ENCODE data around the gene STBD1.
"Not testable (repeated sequence)": the region's sequence is repeated elsewhere in the genome, so short reads cannot be mapped to it uniquely, and the experiment has no call there.

STBD1 gene

DNA sequence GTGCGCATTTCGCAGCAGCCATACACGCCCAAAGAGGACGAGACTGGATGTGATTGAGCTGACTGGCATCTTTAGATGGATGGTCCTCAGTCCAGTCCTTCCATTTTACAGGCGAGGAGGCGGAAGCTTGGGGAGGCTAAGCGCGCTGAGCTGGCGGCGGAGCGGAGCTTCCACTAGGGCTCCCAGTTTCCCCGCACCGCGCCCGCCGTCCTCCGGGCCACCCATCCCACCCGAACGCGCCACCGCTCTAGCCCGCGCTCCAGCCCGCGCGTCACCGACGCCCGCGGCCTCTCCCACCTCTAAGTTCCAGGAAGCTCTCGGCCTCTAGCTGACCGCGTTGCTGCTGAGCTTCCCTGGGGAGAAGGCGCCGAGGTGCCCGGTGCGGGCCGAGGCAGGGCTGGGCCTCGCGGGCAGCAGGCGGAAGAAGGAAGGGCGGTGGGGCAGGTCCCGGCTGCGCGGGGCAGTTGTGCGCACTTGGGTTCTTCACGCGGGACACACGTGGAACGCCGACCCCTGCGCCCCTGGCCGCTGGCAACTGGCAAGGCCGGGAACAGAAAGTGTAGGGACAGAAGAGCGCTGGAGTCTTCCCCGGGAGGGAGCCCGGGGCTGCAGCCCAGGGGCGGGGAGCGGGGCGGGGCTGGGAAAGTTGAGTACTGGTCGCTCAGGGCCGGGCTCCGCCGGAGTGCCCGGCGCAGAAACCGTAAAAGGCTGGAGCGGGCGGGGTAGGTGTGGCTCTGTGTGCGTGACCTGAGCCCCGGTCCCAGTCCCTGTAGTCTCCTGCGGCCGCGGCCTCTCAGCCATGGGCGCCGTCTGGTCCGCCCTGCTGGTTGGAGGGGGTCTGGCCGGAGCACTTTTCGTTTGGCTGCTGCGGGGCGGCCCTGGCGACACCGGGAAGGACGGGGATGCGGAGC lies at the start of gene STBD1:
Gene STBD1 (plus strand): TSS at position 763 of the 911 bp plus-strand sequence. CDS start 37 bp downstream, at position 800.
- DNase-seq = peak; percentile 51

DNA sequence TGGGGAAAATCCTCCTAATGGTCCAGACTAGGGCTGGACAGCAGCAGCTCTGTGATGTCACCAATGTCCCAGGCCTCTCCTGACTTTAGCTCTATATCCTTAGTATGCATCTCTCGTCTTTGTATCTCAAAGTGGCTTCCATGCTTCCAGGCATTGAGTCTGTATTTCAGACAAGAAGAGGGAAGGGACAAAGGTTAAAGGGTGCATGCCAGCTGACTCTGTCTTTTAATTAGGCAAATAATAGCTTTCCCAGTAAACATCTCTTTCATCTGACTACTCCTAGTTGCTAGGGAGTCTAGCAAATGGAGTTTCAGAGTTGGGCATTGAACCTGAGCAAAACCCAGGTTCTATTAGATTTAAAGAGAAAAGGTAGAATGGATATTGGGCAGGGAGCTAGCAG lies 49.6 kb upstream of the STBD1 start:
- no peak for DNase-seq

DNA sequence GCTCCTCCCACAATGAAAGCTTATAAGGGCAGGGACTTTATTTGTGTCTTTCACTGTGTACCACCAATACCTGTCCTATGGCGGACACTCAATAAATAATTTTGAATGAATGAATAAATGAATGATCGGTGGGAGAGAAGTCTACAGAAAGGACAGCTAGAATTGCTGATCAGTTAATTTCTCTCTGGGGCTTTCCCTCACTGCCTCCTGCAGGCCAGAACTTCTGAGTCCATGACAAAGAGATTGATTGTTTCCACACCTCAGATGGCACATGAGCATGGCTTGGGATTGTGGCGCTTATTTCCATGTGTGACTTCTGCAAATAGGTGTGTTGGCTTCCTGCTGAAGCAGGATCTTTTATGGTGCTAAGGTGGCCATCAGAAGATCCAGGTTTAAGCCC lies 48.7 kb upstream of the STBD1 start:
- DNase-seq = no peak

GRCh38 chr4:76260571-76260970 lies 46.0 kb upstream of the STBD1 start:
- no peak for DNase-seq

DNA sequence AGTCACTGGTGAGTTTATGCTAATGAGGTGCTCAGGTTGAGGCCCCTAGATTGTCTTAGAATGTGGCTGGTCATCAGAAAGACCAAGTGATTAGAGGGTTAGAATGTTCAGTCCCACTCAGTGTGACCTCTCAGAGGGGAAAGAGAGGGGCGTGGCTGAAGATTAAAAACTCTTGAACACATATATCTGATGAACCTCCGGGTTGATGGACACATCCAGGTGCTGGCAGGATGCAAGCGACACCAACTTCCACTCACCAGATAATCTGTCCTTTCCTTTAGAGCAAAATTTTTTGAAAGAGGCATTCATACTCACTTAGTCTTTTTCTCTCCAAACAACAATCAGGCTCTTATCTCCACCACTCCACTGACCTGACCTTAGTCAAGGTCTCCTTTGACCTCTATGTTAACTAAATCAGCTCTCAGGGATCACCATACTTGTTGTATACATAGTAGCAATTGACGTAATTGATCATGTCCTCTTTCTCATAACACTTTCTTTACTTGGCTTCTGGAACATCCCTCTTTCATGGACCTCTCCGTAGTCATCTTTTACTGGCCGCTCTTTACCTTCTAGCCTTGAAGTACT lies 40.8 kb upstream of the STBD1 start:
- no peak for DNase-seq

GRCh38 chr4:76266627-76267026 lies 39.9 kb upstream of the STBD1 start:
- DNase-seq = no peak

DNA sequence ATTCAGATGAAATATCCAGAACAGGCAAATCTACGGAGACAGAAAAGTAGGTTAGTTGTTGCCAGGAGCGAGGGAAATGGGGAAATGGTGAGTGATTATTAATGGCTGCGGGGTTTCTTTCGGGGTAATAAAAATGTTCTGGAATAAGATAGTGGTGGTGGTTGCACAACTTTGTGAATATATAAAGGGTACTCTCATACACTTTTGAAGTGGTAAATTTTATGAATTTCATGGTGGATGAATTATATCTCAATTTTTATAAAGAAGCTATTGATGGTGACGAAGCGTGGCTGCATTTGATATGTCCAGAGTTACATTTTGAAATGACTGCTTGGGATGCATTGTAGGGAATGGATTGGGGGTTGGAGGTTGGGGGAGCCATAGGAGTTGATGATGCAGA lies 38.7 kb upstream of the STBD1 start:
- DNase-seq = no peak

- DNase-seq = no peak
Measured at GRCh38 chr4:76270244-76271175, 36.0 kb upstream of the STBD1 start.

DNA sequence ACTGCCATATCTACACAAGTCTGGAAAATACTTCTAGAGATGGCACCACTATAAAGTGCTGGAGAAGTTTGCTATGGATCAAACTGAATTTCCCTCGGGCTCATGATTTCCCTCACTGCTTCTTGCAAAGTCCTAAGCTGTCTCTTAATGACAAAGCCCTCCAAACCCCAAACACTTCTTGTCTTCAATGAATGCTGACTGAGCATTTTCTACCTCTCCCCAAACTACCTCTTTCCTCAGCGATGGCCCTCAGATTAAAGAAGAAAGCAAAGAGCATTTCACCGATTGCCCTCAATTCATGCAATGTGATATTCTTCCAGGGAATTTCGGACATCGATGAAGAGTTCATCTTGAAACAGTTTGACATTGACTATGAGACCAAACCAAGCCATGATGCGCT lies 35.3 kb upstream of the STBD1 start:
- no peak for DNase-seq

DNA sequence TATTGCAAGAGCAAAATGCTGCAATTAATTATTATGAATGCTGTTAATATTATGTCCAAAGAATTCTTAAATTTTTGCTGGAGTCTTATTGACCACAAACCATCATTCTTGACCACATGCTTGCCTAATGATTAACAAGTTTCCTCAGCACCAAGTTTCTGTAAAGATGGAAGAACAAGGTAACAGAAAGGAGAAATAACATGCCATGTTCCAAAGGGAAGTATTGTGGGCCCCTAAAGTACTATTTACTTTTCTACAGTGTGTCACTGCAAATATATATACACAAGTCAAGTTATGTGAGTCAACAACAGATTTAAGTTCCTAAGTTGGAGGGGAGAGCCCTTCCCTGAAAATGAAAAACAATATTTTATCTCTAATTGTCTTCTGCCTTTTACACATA lies 34.5 kb upstream of the STBD1 start:
- no peak for DNase-seq

DNA sequence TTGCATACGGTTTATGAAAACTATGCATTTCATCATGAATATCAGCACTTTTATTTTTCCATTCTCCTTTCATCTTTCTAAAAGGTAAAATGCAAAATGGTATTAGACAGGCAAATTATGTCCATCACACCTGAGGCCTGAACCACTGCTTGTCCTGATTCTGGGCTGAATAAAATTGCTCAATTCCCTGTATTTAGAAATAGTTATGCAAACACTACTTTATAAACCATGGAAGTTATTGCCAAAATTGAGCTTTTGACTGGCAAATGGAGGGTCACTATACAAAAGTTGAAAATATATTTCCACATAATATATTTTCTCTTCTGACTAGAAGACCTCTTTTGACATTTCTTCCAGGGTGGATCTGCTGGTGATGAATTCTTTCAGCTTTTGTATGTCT lies 34.0 kb upstream of the STBD1 start:
- DNase-seq = no peak

- DNase-seq = no peak
Measured at GRCh38 chr4:76272999-76273398, 33.5 kb upstream of the STBD1 start.

GRCh38 chr4:76275486-76276124 lies 30.9 kb upstream of the STBD1 start:
- no peak for DNase-seq

- no peak for DNase-seq
Measured at GRCh38 chr4:76276813-76277212, 29.7 kb upstream of the STBD1 start.

- DNase-seq = no peak
Measured at GRCh38 chr4:76277667-76278066, 28.9 kb upstream of the STBD1 start.

GRCh38 chr4:76278583-76278982 lies 27.9 kb upstream of the STBD1 start:
- no peak for DNase-seq

GRCh38 chr4:76279462-76279861 lies 27.1 kb upstream of the STBD1 start:
- peak; percentile 29 for DNase-seq

- no peak for DNase-seq
Measured at GRCh38 chr4:76280488-76281441, 25.8 kb upstream of the STBD1 start.

DNA sequence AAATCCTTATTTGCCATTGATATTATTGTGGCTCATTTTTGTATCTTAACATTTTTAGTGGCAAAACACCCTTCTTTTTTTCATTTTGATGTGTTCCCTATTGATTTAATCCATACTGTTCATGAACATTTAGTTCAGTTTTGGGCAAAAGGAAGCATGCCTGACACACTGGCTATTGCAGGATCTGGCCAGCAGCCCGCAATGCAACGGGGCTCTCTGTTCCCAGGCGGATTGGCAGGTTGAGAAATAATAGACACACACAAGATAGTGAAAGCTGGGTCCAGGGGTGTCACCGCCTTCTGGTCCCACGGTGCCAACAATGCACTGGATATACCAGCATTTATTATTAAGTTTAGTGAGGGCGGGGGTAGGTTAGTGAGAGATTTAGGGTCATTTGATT lies 24.9 kb upstream of the STBD1 start:
- not testable (repeated sequence) for DNase-seq

DNA sequence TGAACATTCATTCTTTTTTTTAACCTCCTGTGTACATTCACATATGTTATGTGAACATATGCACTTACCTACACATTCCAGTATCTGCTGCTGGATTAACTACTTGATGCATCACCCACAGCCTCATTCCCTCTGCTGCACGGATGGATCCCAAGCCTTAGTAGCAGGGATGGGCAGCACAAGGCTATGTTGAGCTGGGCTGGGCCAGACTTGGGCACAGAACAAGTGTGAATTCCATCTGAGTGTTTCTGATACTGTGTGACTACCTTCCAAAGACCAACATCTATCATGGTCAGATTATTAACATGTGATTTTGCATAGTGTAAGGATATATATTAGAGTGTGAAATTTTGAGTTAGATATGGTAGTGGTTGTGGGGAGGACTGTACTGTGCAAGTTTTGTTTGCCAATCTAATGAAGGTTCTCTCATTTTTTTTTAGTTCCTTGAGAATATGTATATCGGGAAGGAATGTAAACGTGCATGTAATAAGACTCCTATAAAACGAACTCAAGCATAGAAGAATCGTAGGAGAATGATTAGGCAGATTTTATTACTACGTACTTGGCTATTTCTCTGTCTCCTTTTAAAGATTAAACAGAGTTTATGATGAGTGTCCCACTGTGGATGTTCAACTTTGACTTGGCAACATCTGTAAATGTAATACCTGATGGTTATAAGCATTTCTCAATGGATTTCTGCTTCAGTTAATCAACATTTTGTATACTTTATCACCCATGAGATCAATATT lies 23.4 kb upstream of the STBD1 start:
- no peak for DNase-seq

GRCh38 chr4:76283900-76284299 lies 22.6 kb upstream of the STBD1 start:
- no peak for DNase-seq
